Measurements from ENCODE around the gene MDM4.
"Not testable (repeated sequence)": the region's sequence is repeated elsewhere in the genome, so short reads cannot be mapped to it uniquely, and the experiment has no call there.

Gene MDM4

DNA sequence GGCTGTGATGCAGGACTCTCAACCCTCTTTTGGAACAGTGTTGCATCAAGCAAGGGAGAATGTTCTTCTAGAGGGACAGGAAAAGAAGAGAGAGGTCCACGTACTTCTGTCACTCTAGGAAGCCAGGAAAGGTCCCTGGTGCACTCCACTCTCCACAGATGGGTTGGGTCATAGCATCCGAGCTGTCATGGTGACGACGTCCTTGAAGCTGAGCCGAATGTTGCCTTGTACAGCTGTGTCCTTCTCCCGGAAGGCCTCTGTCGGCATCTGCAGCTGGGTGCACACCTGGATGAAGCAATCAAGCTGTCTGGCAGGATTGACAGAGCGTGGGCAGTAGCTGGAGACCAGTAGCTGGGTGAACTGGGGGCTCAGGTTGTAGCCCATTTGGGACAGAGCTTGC lies 12.5 kb downstream of the MDM4 start:
- in situ Hi-C loops (cut with HindIII; ENCODE audit: low pct_unique_long_range_greater_than_20kb, low sequenced_read_pairs): no loop called here
- DNase-seq (ENCODE audit: low read depth in 1 of 2, low spot score in 1 of 2): no peak
- no peak for TF ChIP-seq JUND (IDR thresholded peaks at IDR 0.05; ENCODE audit: low read depth)

DNA sequence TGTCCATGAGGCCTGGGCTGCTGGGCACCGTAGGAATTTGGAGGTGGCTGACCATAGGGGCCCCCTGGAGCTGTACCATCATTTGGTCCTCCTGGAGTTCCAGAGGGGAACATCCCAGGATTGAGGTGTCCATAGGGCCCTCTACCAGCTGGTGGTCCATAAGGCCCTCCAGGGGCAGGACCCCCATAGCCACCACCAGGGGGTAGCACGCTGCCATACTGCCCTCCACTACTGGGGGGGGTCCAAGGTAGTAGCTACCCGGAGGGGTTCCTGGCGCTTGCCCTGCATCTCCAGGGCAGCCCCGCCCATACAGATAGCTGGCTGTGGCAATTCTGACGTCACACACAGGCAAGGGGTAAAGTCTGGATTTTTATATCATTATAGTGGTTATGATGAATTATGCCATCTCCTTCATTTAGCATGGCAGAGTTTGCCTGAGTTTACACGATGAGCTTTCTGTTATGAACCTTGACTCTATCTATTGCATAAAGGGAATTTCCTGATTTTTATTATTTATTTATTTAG lies 13.2 kb downstream of the MDM4 start:
- in situ Hi-C loops (cut with HindIII; ENCODE audit: low pct_unique_long_range_greater_than_20kb, low sequenced_read_pairs): no loop called here
- no peak for TF ChIP-seq JUND (IDR thresholded peaks at IDR 0.05; ENCODE audit: low read depth)
- DNase-seq (ENCODE audit: low read depth in 1 of 2, low spot score in 1 of 2): no peak

DNA sequence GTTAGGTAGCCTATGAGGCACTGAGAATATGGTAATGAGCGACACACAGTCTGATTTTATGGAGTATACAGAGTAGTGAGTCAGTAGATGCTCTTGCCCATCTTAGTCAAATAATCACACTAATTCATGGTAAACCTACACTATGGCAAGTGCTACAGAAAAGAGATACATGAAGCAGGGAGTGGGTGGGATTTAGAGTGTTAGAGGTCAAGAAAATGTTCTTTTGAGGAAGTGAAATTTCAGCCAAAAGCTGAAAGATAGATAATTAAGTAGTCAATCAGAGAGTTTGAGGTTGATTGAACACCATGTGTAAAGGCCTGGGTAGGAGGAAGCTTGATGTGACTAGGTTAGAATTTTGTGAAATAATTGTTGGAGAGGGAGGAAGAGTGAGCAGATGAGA lies 14.7 kb downstream of the MDM4 start:
- DNase-seq (ENCODE audit: low read depth in 1 of 2, low spot score in 1 of 2): no peak
- in situ Hi-C loops (cut with HindIII; ENCODE audit: low pct_unique_long_range_greater_than_20kb, low sequenced_read_pairs): no loop called here
- TF ChIP-seq JUND (IDR thresholded peaks at IDR 0.05; ENCODE audit: low read depth): no peak

DNA sequence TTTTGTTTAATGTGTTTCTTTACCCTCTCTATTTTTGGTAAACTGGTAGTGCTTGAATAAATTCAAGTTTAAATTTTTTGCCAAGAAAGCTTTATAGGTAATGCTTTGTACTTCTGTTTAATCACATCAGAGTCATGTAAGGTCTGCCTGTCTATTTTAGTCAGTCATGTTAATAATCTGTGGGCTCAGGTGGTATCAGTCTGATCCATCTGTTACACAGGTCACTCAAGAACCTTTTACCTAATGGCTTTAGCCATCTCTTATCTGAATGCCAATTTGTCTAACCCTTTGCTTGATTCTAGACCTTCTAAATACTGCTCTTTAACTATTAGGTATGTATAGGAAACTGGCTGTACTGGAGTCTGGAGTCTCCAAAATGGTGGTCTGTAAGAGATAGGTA lies 16.6 kb downstream of the MDM4 start:
- no peak for TF ChIP-seq JUND (IDR thresholded peaks at IDR 0.05; ENCODE audit: low read depth)
- in situ Hi-C loops (cut with HindIII; ENCODE audit: low pct_unique_long_range_greater_than_20kb, low sequenced_read_pairs): no loop called here
- DNase-seq (ENCODE audit: low read depth in 1 of 2, low spot score in 1 of 2): no peak

DNA sequence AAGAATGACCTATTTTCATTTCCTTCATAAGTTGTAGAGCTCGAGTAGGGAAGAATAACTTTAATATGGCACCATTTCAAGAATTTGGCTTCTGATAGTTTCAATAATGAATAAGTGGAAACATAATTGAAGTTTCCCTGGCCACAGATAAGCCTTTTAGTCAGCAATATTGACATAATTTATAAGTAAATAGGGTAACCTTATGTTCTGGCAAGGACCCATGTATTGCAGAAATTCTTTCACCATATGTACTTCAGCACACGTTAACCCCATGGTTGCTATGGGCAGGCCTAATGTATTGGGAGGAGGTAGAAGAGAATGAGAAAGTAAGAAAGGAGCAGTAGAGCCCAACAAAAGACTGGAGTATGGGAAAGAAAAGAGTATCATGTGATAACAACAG lies 25.4 kb downstream of the MDM4 start:
- no peak for DNase-seq (ENCODE audit: low read depth in 1 of 2, low spot score in 1 of 2)
- in situ Hi-C loops (cut with HindIII; ENCODE audit: low pct_unique_long_range_greater_than_20kb, low sequenced_read_pairs): no loop called here
- no peak for TF ChIP-seq JUND (IDR thresholded peaks at IDR 0.05; ENCODE audit: low read depth)

DNA sequence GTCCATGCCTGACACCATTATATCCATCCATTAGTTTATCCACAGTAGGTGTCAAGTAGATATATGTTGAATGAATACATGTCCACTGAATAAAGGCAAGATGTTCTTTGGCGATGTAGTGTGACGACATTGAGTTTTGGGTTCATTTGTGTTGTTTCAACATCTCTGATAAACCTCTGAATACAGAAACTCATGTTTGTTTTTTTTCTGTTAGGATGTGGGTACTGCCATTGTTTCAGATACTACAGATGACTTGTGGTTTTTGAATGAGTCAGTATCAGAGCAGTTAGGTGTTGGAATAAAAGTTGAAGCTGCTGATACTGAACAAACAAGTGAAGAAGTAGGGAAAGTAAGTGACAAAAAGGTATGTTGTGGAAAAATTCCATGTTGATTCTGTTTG lies 28.1 kb downstream of the MDM4 start:
- in situ Hi-C loops (cut with HindIII; ENCODE audit: low pct_unique_long_range_greater_than_20kb, low sequenced_read_pairs): no loop called here
- no peak for TF ChIP-seq JUND (IDR thresholded peaks at IDR 0.05; ENCODE audit: low read depth)
- DNase-seq (ENCODE audit: low read depth in 1 of 2, low spot score in 1 of 2): no peak

DNA sequence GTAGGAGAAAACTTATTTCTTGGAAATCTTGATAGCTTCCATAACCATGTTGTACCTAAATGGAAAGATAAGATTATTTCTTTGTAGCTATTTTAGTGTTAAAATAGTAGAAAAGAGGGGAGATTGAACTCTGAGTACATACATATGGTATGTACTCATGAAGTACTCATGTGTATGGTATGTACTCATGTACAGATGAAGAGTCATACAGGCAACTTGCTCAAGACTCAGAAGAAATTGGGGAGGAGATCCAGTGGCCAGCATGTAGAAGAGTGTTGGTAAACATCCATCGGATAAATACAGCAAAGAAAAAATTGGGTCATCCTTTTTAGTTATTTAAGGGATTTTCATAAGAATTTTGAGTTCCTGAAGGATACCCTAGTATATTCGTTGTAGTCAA lies 29.0 kb downstream of the MDM4 start:
- in situ Hi-C loops (cut with HindIII; ENCODE audit: low pct_unique_long_range_greater_than_20kb, low sequenced_read_pairs): no loop called here
- no peak for DNase-seq (ENCODE audit: low read depth in 1 of 2, low spot score in 1 of 2)
- TF ChIP-seq JUND (IDR thresholded peaks at IDR 0.05; ENCODE audit: low read depth): no peak

DNA sequence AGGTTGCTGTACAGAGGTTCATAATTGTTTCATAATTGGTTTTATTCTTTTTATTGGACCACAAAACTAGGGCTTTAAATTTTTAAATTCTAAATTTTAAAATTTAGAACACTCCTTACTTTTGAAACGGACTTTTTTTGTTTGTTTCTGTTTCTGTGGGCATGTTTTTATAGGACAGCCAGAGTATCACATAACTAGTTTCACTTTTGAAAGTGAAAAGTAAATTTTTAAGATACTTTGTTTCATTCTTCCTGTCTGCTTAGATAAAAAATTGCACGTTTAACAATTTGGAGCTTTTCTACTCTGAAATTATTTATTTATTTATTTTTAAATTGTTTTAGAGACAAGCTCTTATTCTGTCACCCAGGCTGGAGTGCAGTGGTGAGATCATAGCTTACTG lies 29.7 kb downstream of the MDM4 start:
- DNase-seq (ENCODE audit: low read depth in 1 of 2, low spot score in 1 of 2): no peak
- in situ Hi-C loops (cut with HindIII; ENCODE audit: low pct_unique_long_range_greater_than_20kb, low sequenced_read_pairs): no loop called here
- no peak for TF ChIP-seq JUND (IDR thresholded peaks at IDR 0.05; ENCODE audit: low read depth)

DNA sequence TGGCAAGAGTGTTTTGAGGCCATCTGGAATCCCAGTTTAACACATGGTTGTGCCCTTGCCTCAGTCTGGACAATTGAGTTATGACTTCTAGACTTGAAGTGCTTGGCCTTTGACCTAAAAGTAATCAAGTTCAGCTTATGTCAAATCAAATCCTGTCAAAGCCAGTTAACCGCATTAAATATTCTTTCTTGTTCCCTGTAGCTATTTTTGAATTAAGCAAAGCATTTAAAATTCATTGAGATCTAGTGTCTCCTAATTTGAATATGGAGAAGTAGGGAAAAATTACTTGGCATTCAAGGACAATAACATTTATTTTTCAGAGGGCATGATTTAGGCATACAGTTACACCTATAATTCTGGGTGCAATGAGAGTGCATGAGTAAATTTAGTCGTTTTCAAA lies 32.1 kb downstream of the MDM4 start:
- in situ Hi-C loops (cut with HindIII; ENCODE audit: low pct_unique_long_range_greater_than_20kb, low sequenced_read_pairs): no loop called here
- no peak for DNase-seq (ENCODE audit: low read depth in 1 of 2, low spot score in 1 of 2)
- TF ChIP-seq JUND (IDR thresholded peaks at IDR 0.05; ENCODE audit: low read depth): no peak

DNA sequence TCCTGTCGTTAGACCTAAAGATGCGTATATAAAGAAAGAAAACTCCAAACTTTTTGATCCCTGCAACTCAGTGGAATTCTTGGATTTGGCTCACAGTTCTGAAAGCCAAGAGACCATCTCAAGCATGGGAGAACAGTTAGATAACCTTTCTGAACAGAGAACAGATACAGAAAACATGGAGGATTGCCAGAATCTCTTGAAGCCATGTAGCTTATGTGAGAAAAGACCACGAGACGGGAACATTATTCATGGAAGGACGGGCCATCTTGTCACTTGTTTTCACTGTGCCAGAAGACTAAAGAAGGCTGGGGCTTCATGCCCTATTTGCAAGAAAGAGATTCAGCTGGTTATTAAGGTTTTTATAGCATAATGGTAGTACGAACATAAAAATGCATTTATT lies 33.1 kb downstream of the MDM4 start:
- in situ Hi-C loops (cut with HindIII; ENCODE audit: low pct_unique_long_range_greater_than_20kb, low sequenced_read_pairs): no loop called here
- no peak for DNase-seq (ENCODE audit: low read depth in 1 of 2, low spot score in 1 of 2)
- TF ChIP-seq JUND (IDR thresholded peaks at IDR 0.05; ENCODE audit: low read depth): no peak

DNA sequence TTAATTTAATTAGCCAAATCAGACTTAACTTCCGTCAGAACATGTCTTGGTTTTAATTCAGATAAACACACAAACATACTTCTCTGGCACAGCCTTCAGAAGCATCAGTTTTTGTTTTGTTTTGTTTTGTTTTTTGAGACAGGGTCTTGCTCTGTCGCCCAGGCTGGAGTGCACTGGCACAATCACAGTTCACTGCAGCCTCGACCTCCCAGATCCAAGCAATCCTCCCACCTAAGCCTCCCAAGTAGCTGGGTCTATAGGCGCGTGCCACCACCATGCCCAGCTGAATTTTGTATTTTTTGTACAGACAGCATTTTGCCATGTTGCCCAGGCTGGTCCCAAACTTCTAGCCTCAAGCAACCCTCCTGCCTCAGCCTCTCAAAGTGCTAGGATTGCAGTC lies 34.7 kb downstream of the MDM4 start:
- no peak for TF ChIP-seq JUND (IDR thresholded peaks at IDR 0.05; ENCODE audit: low read depth)
- in situ Hi-C loops (cut with HindIII; ENCODE audit: low pct_unique_long_range_greater_than_20kb, low sequenced_read_pairs): no loop called here
- DNase-seq (ENCODE audit: low read depth in 1 of 2, low spot score in 1 of 2): no peak

DNA sequence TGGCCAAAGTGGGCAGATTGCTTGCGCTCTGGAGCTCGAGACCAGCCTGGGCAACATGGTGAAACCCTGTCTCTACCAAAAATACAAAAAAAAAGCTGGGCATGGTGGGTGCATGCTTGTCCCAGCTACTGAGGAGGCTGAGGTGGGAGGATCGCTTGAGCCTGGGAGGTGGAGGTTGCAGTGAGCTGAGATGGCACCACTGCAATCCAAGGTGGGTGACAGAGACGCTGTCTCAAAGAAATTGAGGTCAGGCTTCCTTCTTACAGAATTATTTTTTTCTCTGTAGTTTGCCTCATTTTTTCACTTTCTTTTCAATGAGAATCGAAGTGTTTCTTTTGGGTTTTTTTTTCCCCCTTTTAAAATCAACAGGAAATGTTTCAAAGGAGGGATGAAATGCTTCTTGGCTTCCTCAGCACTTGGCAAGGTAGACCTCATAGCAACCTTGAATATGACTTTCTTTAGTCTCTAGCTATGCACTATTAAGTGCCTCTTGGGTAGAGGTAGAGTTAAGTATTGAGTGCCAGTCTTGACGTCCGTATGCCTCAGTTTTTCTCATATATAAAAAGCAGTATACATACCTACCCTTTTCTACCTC lies 40.3 kb downstream of the MDM4 start:
- in situ Hi-C loops (cut with HindIII; ENCODE audit: low pct_unique_long_range_greater_than_20kb, low sequenced_read_pairs): no loop called here
- no peak for DNase-seq (ENCODE audit: low read depth in 1 of 2, low spot score in 1 of 2)
- TF ChIP-seq JUND (IDR thresholded peaks at IDR 0.05; ENCODE audit: low read depth): no peak

DNA sequence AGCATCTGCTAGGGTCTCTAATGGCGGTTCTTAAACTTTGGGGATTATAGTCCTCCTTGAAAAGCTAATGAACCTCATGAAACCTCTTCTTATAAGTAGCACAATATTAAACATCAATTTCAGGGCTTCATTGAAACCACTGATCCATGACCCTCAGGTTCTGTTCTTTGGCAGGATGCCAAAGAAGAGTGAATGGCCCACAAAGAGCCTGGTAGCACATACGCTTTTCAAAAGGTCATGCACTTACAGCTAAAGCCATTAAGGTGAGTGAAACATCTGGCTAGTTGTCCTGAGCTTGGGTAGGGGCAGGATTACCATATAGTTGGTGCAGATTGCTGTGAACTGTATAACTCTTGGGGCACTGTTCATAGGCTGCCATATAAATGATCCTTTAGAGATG lies 42.3 kb downstream of the MDM4 start:
- no peak for DNase-seq (ENCODE audit: low read depth in 1 of 2, low spot score in 1 of 2)
- no peak for TF ChIP-seq JUND (IDR thresholded peaks at IDR 0.05; ENCODE audit: low read depth)
- in situ Hi-C loops (cut with HindIII; ENCODE audit: low pct_unique_long_range_greater_than_20kb, low sequenced_read_pairs): no loop called here

DNA sequence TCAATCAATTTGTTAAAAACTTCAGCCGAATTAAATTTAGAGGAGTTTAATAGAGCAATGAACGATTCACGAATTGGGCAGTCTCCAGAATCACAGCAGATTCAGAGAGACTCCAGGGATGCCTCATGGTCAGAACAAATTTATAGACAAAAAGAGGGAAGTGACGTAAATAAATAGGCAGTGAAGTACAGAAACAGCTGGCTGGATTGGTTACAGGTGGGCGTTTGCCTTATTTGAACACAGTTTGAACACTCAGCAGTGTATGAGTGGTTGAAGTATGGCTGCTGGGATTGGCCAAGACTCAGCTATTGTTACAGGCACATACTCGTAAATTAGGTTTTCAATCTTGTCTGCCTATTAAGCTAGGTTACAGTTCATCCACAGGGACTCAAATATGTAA lies 43.8 kb downstream of the MDM4 start:
- in situ Hi-C loops (cut with HindIII; ENCODE audit: low pct_unique_long_range_greater_than_20kb, low sequenced_read_pairs); DNase-seq (ENCODE audit: low read depth in 1 of 2, low spot score in 1 of 2): not testable (repeated sequence)

Measured in T47D (cell line).